HG03442 (cell line): ENCODE data around the gene RXRA.

Experiments used
- ATAC-seq: cut with Tn5 transposase; IDR thresholded peaks from one replicate; pipeline ENCODE4 v1.9.1; 2021; ENCODE audit warnings: mild to moderate bottlenecking, moderate library complexity; ENCODE audit not compliant: unreplicated experiment

Gene RXRA

DNA sequence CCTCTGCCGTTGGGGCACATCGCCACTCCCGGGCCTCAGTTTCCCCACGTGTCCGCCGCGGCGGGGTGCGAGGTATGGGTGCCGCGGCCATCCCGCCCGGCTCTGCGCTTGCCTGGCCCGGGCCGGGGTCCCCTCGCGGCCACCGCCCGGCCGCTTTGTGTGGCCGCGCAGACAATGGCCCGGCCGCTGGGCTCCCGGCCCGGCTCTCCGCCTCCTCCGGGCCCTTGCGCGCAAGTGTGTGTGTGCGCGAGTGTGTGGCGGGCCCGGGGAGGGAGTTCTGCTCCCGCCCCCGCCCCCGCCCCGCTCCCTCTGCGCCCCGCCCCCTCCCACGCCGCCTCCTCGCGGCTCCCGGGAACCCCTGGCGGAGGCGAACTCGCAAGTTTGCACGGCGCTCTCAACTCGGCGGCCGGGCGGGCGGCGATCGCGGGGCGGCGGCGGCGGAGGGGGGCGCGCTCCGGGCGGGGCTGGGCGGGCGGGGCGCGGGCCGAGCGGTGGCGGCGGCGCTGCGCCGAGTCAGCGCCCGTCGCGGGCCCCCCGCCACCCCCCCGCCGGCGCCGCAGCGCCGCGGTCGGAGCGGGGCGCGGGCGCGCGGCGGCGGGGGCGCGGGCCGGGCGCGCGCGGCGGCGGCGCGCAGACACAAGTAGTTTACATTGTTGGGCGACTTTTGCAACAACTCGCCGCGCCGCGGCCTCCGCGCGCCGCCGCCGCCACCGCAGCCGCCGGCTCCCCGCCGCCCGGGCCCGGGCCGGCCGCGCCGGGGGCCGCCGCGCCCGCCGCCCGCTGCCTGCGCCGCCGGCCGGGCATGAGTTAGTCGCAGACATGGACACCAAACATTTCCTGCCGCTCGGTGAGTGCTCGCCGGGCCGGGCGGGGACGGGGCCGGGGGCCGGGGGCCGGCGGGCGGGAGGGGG is at the start of gene RXRA:
Gene RXRA, plus strand, starts transcription at position 643 of the 911 bp plus-strand sequence. Its CDS starts 177 bp downstream, at position 820.
- peak; percentile 39 for ATAC-seq

DNA sequence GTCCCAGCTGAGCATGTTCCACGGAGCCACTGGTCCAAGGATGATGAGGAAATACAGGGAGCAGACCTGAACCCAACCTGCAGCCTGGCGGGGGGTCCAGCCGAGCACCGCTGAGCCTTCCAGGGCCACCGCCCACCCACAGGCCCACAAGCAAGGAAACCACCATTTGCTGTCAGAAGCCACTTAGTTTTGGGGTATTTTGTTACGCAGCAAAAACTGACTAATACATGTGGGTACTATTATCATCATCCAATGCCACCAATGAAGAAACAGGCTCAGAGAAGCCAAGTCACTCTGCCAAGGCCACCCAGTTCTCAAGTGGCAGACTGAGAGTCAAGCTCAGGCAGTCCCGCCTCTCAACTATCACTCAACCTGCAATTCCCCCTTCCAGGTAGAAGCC is 48.0 kb upstream of the RXRA start:
- no peak for ATAC-seq

DNA sequence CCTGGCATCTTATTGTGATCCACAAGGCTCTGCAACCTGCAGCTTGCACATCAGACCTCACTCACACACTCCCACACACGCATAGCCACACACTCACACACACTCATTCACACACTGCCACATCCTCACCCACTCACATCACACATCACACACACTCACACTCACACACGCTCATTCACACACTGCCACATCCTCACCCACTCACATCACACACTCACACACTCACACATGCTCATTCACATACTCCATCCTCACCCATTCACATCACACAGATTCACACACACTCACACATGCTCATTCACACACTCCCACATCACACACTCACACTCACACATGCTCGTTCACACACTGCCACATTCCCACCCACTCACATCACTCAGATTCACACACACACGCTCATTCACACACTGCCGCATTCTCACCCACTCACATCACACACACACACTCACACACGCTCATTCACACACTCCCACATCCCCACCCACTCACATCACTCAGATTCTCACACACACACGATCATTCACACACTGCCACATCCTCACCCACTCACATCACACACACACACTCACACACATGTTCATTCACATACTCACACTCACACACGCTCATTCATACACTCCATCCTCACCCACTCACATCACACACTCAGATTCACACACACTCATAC is 47.1 kb upstream of the RXRA start:
- ATAC-seq, result no peak

DNA sequence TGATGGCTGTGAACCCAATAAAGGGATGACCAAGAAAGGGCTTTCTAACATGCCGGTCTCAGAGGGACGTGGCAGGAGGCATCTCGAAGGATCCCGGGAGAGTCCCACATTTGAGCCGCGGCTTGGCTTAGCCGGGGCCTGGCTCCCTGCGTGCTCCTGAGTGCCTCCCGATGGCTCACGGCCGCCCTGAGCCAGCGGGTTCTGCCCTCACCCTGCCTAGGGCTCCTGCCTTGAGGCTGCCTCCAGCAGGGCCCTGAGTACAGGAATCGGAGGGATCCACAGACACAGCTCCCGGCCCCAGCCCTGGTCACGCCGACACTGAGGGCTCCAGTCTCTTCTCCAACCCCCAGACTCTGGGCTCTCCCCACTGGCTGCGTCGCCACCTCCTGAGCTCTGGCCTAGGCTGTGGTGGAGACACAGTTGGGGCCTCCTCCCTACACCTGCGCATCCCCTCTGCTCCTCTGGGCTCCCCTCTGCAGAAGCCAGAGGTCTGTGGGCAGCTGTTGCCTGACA is 44.1 kb upstream of the RXRA start:
- no peak for ATAC-seq

DNA sequence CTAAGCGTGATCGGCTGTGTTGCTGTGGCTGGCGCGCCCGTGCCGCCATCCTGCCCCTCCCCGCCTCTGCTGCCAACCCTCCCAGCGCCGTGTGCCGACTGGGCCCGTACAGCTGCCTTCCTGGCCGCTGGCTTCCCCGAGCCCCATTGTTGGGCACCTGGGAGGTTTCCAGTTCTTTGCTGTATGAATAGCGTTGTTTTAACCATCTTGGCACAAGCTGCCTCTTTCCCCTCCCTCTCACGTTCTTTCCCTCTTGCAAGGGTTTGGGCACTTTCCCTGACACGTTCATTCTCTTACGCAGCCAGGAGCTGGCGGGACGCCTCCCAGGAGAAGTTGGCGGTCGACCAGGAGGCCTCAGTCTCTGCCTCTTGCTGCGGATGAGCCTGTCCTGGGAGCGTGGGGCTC is 43.1 kb upstream of the RXRA start:
- no peak for ATAC-seq

- ATAC-seq, result no peak
Observed at GRCh38 chr9:134283692-134284265, 42.5 kb upstream of the RXRA start.

GRCh38 chr9:134284273-134284672 is 42.0 kb upstream of the RXRA start:
- ATAC-seq, result no peak

GRCh38 chr9:134284741-134285140 is 41.5 kb upstream of the RXRA start:
- no peak for ATAC-seq

DNA sequence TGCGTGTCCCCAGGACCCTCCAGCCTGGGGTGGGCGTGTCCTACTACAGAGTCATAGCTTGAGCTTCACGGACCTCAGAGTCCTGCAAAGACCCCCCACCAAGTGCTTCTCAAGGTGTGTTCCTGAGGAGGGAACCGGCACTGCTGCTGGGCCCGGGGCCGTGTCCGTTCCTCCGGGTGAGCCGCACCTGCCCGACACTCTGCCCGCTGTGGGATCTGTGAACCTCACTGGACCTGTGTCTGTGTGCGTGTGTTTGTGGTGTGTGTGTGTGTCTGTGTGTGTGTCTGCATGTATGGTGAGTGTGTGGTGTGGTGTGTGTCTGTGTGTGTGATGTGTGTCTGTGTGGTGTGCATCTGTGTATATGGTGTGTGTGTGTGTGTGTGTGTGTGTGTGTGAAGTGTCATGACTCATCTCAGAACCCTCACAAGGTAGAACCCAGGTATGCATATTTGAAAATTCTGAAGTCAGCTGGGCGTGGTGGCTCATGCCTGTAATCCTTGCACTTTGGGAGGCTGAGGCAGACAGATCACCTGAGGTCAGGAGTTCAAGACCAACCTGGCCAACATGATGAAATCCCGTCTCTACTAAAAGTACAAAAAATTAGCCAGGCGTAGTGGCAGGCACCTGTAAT is 40.9 kb upstream of the RXRA start:
- ATAC-seq, result no peak

DNA sequence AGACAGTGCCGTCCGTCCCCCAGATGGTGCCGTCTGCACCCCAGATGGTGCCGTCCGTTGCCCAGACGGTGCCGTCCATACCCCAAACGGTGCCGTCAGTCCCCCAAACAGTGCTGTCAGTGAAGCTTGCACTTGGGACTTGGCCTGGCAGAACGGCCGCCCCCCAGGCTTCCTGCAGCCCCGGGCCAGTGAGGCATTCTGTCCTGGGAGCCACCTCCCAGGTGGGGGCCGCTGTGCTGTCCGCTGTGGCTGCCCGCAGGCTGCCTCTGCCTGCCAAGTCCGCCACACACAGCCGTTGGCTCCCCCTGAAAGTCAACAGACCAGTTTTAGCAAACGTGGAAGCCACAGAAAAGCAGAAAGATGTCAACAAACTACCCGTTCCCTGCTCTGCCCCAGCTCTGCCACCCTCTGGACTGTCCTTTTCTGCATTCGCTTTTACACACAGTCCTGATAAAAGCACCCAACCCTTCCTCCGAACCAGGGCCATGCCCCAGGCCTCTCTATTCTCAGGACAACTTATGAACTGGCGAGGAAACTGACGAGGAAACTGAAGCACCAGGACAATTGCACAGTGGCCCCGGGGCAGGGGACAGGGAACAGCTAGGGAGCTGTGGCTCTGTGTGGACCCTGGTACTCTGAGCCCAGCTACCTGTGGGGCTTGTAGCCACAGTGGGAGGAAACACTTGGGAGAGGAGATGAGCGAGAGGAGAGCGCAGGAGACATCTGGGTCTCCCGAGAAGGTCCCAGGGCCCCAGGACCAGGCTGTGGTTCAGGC is 39.6 kb upstream of the RXRA start:
- no peak for ATAC-seq

GRCh38 chr9:134287591-134288491 is 38.4 kb upstream of the RXRA start:
- ATAC-seq, result no peak

DNA sequence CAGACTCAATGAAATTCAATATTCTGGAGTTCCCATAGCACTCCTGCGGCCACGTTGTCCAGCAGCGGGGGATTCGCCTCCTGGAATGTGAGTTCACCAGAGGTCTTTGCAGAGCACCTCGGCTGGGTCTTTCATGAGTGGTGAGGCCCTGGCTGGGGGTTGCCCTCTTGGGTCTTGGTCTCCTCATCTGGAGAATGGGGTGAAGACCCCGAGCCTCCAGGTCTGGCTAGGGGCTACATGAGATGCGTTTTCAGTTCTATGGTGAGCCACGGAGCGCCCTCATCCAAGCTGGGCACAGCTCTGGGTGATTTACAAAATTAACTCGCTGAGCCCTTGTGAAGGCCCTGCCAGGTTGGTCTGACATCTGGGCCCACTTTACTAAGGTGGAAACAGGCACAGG is 37.5 kb upstream of the RXRA start:
- ATAC-seq, result no peak

- ATAC-seq, result no peak
Observed at GRCh38 chr9:134289241-134289875, 36.9 kb upstream of the RXRA start.

DNA sequence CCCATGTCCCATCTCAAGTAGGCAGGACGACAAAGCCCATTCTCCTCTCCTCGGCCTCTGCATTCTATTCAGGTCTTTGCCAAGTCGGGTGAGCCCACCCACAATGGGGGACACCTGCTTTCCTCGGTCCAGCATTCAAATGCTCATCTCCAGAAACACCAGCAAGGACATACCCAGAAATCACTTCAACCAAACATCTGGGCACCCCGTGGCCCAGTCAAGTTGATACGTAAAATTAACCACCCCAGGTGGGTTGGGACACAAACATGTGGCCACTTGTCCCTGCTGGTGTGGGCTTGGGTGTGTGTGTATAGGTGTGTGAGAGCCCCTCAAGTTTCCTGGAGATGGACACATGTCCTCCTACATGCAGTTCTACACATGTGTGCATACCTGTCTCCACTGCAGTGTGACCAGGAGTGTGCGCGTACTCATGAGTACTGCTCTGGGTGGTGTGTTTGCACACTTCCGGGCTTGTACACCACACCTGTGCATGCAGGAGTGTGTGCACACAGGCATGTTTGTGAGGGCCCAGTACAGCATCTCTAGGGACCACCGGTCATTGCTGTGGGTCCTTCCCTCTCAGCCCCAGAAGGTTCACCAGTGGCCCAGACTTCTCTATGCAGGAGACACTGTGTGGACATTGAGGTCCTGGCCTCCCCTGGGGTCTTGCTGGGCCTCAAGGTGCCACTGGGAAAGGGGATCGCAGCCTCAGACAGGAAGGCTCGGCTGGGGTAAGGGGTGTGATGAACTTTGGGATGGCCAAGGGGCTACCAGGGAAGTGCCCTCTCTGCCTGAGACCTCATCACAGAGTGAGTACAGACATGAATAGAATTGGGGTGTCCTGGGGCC is 35.4 kb upstream of the RXRA start:
- no peak for ATAC-seq

DNA sequence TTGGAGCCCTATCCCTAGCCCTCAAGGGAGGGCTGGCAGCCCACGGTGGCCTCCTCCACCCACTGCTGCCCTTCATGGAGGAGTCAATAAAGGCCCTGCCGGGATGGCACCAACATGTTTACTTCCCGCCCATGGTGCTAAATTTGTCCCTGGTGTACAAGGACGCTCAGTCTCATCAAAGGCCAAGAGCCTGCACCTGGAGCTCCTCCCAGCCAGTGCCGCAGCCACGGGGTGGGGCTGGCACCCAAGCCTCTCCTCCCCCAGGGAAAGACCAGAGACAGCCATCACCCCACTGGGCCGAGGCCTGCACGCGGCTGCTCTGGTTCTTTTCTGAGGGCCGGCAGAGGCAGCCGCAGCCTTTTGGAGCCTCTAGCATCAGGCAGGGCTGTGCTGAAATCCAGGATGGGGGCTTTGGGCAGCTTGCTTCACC is 34.8 kb upstream of the RXRA start:
- ATAC-seq, result no peak

- ATAC-seq, result no peak
Observed at GRCh38 chr9:134291961-134292871, 34.0 kb upstream of the RXRA start.

DNA sequence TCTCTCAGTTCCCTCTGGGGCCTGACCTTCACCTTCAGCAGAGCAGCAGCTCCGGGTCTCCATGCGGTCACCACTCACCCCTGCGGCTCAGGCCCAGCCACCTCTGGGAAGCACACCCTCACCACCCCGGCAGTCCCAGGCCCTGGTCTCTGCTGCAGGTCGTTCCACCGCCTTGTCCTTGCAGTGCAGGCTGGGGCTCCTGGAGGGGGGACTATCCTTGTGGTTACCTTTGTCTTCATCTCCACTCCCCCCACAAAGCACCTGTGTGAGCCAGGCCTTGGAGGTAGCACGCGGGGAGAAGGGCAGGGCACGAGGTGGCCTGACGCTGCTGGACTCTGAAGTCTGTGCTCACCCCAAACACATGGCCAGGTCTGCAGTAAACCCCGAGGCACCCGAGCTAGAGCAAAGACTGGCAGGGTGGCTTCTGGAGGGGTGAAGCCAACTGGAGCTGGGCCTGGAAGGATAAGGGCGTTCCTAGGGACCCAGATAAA is 33.2 kb upstream of the RXRA start:
- no peak for ATAC-seq
